Measurements from ENCODE around the gene PSMD13.

The PSMD13 gene

GRCh38 chr11:299081-299891 lies 62.5 kb downstream of the PSMD13 start, which contains the start of gene IFITM5:
IFITM5 (minus strand) TSS chr11:299526; CDS start chr11:299490, 36 bp downstream.
- DNase-seq (ENCODE audit: low read depth in 2 of 2), result no peak

- no peak for DNase-seq (ENCODE audit: low read depth in 2 of 2)
These were observed 63.4 kb downstream of the PSMD13 start for GRCh38 chr11:299951-300735.

All from activated CD8-positive, alpha-beta memory T cell treated with anti-CD3 and anti-CD28 coated beads for 4 hours (primary cell).